Testis (tissue), 2 donors: ENCODE results near the gene MLN.

Experiments used
- POLR2A ChIP-seq: fragments of 450-650 bp; IDR thresholded peaks from one replicate; pipeline ENCODE4 v1.6.1; 2017; ENCODE audit warnings: antibody characterized with exemption, mild to moderate bottlenecking, moderate library complexity
- TF ChIP-seq, protein P1 (sequence below), 3 experiments: fragments of 450-650 bp in 2 of 3; fragments of 200-600 bp in 1 of 3; sonication (generic) in 1 of 3; IDR thresholded peaks; one replicate each; pipeline ENCODE4 v1.5.1; 2016 to 2019; ENCODE audit warnings: antibody characterized with exemption in 3 of 3, mild to moderate bottlenecking in 2 of 3, moderate library complexity in 1 of 3

DNA sequence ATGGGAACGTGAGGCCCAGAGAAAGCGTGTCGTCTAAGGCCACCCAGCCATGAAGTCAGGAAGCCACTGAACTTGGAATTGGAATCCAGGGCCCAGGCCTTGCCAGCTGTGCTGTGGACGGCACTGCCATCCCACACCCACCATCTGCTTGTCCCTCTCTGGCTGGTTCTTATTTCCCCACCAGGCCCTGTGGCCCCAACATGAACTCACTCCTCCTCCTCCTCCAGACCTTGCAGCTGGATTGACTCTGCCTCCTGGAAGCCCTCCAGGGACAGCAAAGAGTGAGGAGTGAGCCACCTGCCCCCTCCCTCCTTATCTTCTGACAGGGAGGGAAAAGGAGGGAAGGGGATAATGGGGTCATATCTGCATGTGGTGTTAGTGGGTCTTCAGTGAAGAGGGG, 41.1 kb downstream of the MLN start:
- TF ChIP-seq, protein P1, sequence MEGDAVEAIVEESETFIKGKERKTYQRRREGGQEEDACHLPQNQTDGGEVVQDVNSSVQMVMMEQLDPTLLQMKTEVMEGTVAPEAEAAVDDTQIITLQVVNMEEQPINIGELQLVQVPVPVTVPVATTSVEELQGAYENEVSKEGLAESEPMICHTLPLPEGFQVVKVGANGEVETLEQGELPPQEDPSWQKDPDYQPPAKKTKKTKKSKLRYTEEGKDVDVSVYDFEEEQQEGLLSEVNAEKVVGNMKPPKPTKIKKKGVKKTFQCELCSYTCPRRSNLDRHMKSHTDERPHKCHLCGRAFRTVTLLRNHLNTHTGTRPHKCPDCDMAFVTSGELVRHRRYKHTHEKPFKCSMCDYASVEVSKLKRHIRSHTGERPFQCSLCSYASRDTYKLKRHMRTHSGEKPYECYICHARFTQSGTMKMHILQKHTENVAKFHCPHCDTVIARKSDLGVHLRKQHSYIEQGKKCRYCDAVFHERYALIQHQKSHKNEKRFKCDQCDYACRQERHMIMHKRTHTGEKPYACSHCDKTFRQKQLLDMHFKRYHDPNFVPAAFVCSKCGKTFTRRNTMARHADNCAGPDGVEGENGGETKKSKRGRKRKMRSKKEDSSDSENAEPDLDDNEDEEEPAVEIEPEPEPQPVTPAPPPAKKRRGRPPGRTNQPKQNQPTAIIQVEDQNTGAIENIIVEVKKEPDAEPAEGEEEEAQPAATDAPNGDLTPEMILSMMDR (IDR thresholded peaks at IDR 0.05), result no peak
- TF ChIP-seq POLR2A, result no peak
